Tibial nerve (tissue), 4 donors: ENCODE data around the gene FAM163B. TPM values are rescaled to one million over a fixed set of nuclear protein-coding genes. Genes with fewer than 3 reads are reported as not detected.

Experiments
- DNase-seq, 2 donors: peaks; one replicate each; pipeline ENCODE4 v3.0.0-alpha.2; 2019; ENCODE audit warnings: low spot score in 2 of 2
- H3K27ac ChIP-seq, 4 donors: fragments of 200-600 bp; sonication (generic) in 3 of 4; one replicate each; pipeline ENCODE4 v1.5.1; 2017 to 2019; ENCODE audit warnings: mild to moderate bottlenecking in 1 of 4
- H3K27me3 ChIP-seq, 2 donors: fragments of 200-600 bp; sonication (generic) in 1 of 2; one replicate each; pipeline versions ENCODE4 v1.5.1 to v1.6.0; 2017 to 2019
- H3K36me3 ChIP-seq, 3 donors: fragments of 200-600 bp; sonication (generic); one replicate each; pipeline ENCODE4 v1.5.1; 2018 to 2019
- H3K4me1 ChIP-seq, 4 donors: fragments of 200-600 bp; sonication (generic) in 3 of 4; one replicate each; pipeline ENCODE4 v1.5.1; 2017 to 2019
- H3K4me3 ChIP-seq, 4 donors: fragments of 200-600 bp; sonication (generic) in 3 of 4; one replicate each; pipeline ENCODE4 v1.5.1; 2017 to 2019; ENCODE audit warnings: mild to moderate bottlenecking in 1 of 4, moderate library complexity in 1 of 4
- H3K9me3 ChIP-seq, 4 donors: fragments of 200-600 bp; sonication (generic) in 3 of 4; one replicate each; pipeline ENCODE4 v1.5.1; 2017 to 2019
- EP300 ChIP-seq, 2 donors: sonication (generic); formaldehyde crosslinking; IDR thresholded peaks; one replicate each; pipeline ENCODE4 v1.6.1; 2017; ENCODE audit warnings: antibody characterized with exemption in 2 of 2, mild to moderate bottlenecking in 1 of 2
- POLR2A ChIP-seq, 2 donors: fragments of 450-650 bp; IDR thresholded peaks; one replicate each; pipeline ENCODE4 v1.6.1; 2017; ENCODE audit warnings: antibody characterized with exemption in 2 of 2, mild to moderate bottlenecking in 2 of 2, moderate library complexity in 2 of 2
- WGBS, 2 donors: methylation state at CpG; one replicate each; pipeline ENCODE4 v1.1.5; 2018; 5-methylcytosine and 5-hydroxymethylcytosine counted together
- total RNA-seq, 4 donors: library from RNA; depleted of rRNA; stranded (reverse); fragments of >200 nt; gene quantifications; one replicate each; pipeline ENCODE4 v1.1.0, GENCODE V29; 2016
- TF ChIP-seq, protein P1 (sequence below), 5 experiments: fragments of 200-600 bp in 3 of 5; fragments of 450-650 bp in 2 of 5; sonication (generic) in 3 of 5; IDR thresholded peaks; one replicate each; pipeline ENCODE4 v1.5.1; 2016 to 2019; ENCODE audit warnings: antibody characterized with exemption in 5 of 5, mild to moderate bottlenecking in 3 of 5, moderate library complexity in 2 of 5

The FAM163B gene
- total RNA-seq, 4 donors from 2014 or later, result 0.90 to 2.2 (median 1.0) TPM; not detected in 1

DNA sequence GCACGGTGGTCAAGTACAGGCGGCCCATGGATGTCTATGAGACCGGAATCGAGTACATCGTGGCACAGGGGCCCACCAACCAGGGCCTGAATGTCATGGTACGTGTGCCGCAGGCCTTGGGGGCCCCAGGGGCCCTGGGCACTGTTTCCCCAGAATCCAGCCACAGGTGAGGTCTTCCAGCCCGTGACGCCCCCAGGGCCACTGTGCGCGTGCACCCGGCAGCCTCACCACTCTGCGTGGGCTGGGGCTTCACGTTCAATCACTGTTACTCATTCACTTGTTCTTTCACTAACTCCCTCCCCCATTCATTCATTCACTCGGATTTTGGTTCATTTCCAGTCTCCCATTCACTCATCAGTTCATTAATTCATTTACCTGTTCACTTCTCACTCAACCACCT, 62.1 kb downstream of the FAM163B start:
- H3K27ac ChIP-seq, result no peak overlapping the region
- no peak for DNase-seq
- no peak overlapping the region for H3K4me3 ChIP-seq
- no peaks in the 10 kb centered on the region for H3K27me3 ChIP-seq
- TF ChIP-seq, protein P1, sequence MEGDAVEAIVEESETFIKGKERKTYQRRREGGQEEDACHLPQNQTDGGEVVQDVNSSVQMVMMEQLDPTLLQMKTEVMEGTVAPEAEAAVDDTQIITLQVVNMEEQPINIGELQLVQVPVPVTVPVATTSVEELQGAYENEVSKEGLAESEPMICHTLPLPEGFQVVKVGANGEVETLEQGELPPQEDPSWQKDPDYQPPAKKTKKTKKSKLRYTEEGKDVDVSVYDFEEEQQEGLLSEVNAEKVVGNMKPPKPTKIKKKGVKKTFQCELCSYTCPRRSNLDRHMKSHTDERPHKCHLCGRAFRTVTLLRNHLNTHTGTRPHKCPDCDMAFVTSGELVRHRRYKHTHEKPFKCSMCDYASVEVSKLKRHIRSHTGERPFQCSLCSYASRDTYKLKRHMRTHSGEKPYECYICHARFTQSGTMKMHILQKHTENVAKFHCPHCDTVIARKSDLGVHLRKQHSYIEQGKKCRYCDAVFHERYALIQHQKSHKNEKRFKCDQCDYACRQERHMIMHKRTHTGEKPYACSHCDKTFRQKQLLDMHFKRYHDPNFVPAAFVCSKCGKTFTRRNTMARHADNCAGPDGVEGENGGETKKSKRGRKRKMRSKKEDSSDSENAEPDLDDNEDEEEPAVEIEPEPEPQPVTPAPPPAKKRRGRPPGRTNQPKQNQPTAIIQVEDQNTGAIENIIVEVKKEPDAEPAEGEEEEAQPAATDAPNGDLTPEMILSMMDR (IDR thresholded peaks at IDR 0.05), result no peak
- TF ChIP-seq EP300 (IDR thresholded peaks at IDR 0.05) (no peak), POLR2A (IDR thresholded peaks at IDR 0.05) (no peak)
- H3K9me3 ChIP-seq, result no peaks in the 10 kb centered on the region
- peaks cover 0 to 9% (median 0%) of the 10 kb centered on the region in 3 donors for H3K36me3 ChIP-seq
- 78 to 80% methylated on average over 10 to 15 of the region's 15 CpGs for WGBS, 2 donors
- H3K4me1 ChIP-seq, result peaks cover 0 to 27% (median 2%) of the 10 kb centered on the region in 4 donors

DNA sequence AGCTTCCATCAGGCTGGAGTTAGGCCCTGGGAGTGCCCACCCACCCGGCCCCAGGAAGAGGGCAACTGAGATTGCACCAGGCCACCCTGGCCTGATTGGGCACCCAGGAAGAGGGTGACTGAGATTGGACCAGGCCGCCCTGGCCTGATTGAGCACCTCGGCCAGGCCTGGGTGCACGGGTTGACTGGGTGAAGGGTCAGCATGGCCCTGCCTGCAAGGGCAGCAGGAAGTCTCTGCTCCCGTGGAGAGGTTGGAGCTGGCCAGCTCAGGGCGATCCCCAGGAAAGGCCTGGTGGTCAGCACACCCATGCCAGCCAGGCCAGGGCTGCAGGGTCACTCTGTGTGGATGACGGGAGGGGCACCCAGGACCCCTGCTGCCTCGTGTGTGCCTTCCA, 62.9 kb downstream of the FAM163B start:
- no peak for DNase-seq
- H3K27ac ChIP-seq, result peak overlapping the region in 1 of 4 donors; percentile 38
- TF ChIP-seq POLR2A (IDR thresholded peaks at IDR 0.05), result no peak
- TF ChIP-seq, protein P1 (IDR thresholded peaks at IDR 0.05), result no peak
- no peak for TF ChIP-seq EP300 (IDR thresholded peaks at IDR 0.05)
- no peaks in the 10 kb centered on the region for H3K9me3 ChIP-seq
- WGBS, 2 donors, result 69 to 92% methylated on average over 2 to 6 of the region's 8 CpGs
- peaks cover 0 to 10% (median 0%) of the 10 kb centered on the region in 3 donors for H3K36me3 ChIP-seq
- H3K27me3 ChIP-seq, result no peaks in the 10 kb centered on the region
- H3K4me1 ChIP-seq, result peaks cover 0 to 27% (median 2%) of the 10 kb centered on the region in 4 donors
- no peak overlapping the region for H3K4me3 ChIP-seq

DNA sequence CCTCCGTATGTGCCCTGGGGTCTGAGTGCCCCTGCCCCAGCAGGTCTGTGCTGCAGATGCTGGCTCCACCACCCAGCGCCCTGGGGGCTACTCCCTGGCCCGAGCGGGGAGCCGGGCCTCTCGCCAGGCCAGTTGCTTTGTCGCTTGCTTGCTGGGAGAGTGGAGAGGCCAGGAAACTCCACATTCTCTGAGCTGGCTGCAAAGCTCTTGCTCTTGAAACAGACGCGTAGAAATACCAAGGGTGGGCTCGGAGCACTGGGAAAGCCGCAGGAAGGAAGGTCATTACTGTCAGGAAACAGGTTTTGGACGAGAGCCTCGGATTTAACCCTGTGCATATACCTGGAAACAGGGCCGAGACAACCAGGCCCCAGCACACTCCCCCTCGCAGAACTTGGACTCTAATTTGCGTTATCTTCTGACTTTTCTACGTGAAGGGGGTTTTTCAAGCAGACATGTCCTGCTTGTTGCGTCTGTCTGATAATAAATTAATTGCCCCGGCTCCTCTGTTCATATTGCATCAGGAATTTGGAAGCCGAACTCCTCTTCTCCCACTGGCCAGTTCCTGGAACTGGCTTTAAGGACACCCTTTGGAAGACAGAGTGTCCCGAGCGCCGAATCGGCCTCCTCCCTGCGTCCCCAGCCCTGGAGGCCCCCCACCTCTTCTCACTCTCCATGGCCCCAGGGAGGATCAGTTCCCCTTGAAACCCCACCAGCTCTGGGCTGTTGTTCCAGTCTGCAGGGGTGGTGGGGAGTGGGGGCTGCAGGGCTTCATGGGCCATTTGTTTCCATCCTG, 63.5 kb downstream of the FAM163B start:
- TF ChIP-seq EP300 (IDR thresholded peaks at IDR 0.05), result no peak
- TF ChIP-seq POLR2A (IDR thresholded peaks at IDR 0.05), result no peak
- TF ChIP-seq, protein P1 (IDR thresholded peaks at IDR 0.05), result no peak
- Histone ChIP-seq H3K9me3 (no peaks in the 10 kb centered on the region), H3K36me3 (peaks cover 0 to 16% (median 0%) of the 10 kb centered on the region in 3 donors), H3K27ac (peak overlapping the region in 1 of 4 donors; percentile 38), H3K4me1 (peaks cover 0 to 30% (median 2%) of the 10 kb centered on the region in 4 donors), H3K4me3 (no peak overlapping the region), H3K27me3 (no peaks in the 10 kb centered on the region)
- no peak for DNase-seq
- 50 to 55% methylated on average over 25 of the region's 25 CpGs for WGBS, 2 donors

DNA sequence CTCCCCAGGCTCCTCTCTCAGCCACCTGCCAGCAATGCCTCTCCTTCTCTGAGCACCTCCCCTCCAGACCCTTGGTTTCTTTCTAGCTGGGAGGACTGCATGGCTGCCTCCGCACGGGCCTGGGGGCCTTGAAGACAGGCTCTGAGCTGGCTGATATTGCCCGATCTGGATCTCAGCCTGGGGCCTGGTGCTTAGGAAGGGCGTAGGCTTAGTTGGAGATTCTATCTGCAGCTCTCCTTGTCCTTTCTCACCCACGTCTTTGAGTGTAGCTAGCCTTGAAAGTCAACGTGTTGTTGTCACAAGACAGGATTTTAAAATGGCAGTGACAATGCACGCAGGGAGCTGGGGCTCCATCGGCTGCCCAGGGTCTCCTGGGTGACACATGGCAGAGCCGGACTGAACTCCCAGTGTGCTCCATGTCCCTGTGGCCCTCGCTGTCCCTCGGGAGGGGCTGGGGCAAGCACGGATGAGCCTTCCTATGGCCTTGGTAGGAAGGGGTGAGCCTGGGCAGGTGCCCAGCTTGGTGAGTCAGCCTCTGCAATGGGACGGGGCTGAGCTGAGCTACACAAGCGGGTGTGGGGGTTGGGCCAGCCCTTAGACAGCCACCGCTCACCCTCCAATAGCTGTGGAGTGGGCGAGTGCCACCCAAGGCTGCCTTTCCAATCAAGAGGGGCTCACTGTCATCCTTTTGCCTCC, 65.3 kb downstream of the FAM163B start:
- peaks cover 0 to 17% (median 0%) of the 10 kb centered on the region in 3 donors for H3K36me3 ChIP-seq
- no peak for DNase-seq
- H3K4me1 ChIP-seq, result peaks cover 0 to 48% (median 2%) of the 10 kb centered on the region in 4 donors
- no peaks in the 10 kb centered on the region for H3K9me3 ChIP-seq
- TF ChIP-seq, protein P1 (IDR thresholded peaks at IDR 0.05), result no peak
- TF ChIP-seq EP300 (IDR thresholded peaks at IDR 0.05), result no peak
- 78 to 81% methylated on average over 10 to 13 of the region's 16 CpGs for WGBS, 2 donors
- no peak overlapping the region for H3K4me3 ChIP-seq
- no peaks in the 10 kb centered on the region for H3K27me3 ChIP-seq
- no peak overlapping the region for H3K27ac ChIP-seq

DNA sequence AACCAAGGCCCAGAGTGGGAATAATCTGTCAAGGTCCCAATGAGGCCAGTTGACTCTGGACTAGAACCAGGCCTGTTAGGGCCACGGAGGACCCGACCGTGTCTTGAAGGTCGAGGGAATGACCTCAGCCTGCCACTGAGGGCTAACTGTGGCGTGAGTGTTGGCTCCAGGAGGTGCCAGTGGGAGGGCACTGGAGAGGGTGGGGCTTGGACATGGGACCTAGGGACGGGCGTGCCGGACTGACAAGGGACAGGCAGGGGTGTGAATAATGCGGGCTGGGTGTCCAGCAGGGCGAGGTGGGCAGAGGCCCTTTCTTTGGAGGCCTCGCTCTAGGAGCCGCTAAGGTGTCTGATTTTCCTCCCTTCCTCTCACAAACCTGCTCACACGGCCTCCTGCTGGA, 67.2 kb downstream of the FAM163B start:
- no peak overlapping the region for H3K4me3 ChIP-seq
- WGBS, 2 donors, result 84 to 89% methylated on average over 11 to 13 of the region's 13 CpGs
- no peaks in the 10 kb centered on the region for H3K27me3 ChIP-seq
- H3K9me3 ChIP-seq, result no peaks in the 10 kb centered on the region
- TF ChIP-seq, protein P1 (IDR thresholded peaks at IDR 0.05), result no peak
- TF ChIP-seq EP300 (IDR thresholded peaks at IDR 0.05), result no peak
- no peak for TF ChIP-seq POLR2A (IDR thresholded peaks at IDR 0.05)
- DNase-seq, result no peak
- H3K36me3 ChIP-seq, result peaks cover 0 to 17% (median 0%) of the 10 kb centered on the region in 3 donors
- no peak overlapping the region for H3K27ac ChIP-seq
- peaks cover 0 to 64% (median 2%) of the 10 kb centered on the region in 4 donors for H3K4me1 ChIP-seq
